Endothelial cell (in vitro differentiated cells): ENCODE data around the gene KCNIP1. TPM values are rescaled to one million over a fixed set of nuclear protein-coding genes. Genes with fewer than 3 reads are reported as not detected.

Experiments used
- DNase-seq: peaks from one replicate; pipeline ENCODE4 v3.0.0; 2021; ENCODE audit warnings: low spot score
- H3K27ac Mint-ChIP-seq: one replicate; pipeline ENCODE4 v1.8.0; 2021; ENCODE audit warnings: mixed read lengths, inconsistent platforms; ENCODE audit not compliant: unreplicated experiment
- H3K27me3 Mint-ChIP-seq: one replicate; pipeline ENCODE4 v1.8.0; 2021; ENCODE audit warnings: mild to moderate bottlenecking, moderate library complexity, mixed read lengths, inconsistent platforms; ENCODE audit not compliant: unreplicated experiment
- H3K36me3 Mint-ChIP-seq: one replicate; pipeline ENCODE4 v1.8.0; 2021; ENCODE audit warnings: mild to moderate bottlenecking, low read depth, mixed read lengths, inconsistent platforms; ENCODE audit not compliant: unreplicated experiment
- H3K4me1 Mint-ChIP-seq: one replicate; pipeline ENCODE4 v1.8.0; 2021; ENCODE audit warnings: mild to moderate bottlenecking, mixed read lengths, inconsistent platforms; ENCODE audit not compliant: unreplicated experiment
- H3K4me3 Mint-ChIP-seq: one replicate; pipeline ENCODE4 v1.8.0; 2021; ENCODE audit warnings: mild to moderate bottlenecking, mixed read lengths, inconsistent platforms; ENCODE audit not compliant: unreplicated experiment
- H3K9me3 Mint-ChIP-seq: one replicate; pipeline ENCODE4 v1.8.0; 2021; ENCODE audit warnings: mixed read lengths, inconsistent platforms; ENCODE audit not compliant: unreplicated experiment
- CTCF ChIP-seq: fragments of 200-600 bp; sonication (generic); IDR thresholded peaks from one replicate; pipeline ENCODE4 v1.5.0; 2021; ENCODE audit warnings: antibody characterized with exemption; ENCODE audit not compliant: unreplicated experiment
- total RNA-seq: library from RNA; stranded (reverse); fragmentation: NEBNext Ultra II Directional; extraction: Animal tissue kit (Norgen Biotek cat#: 25700); gene quantifications from one replicate; pipeline ENCODE4 v1.2.1, GENCODE V29; 2021; ENCODE audit not compliant: unreplicated experiment

Gene KCNIP1
- total RNA-seq, 1 donor from 2014 or later = 6.1 TPM

GRCh38 chr5:170736966-170737365 is 233.1 kb downstream of the KCNIP1 start:
- TF ChIP-seq CTCF = no peak
- H3K36me3 Mint-ChIP-seq = peaks cover 13% of the 10 kb centered on the region
- H3K27ac Mint-ChIP-seq = no peak overlapping the region
- no peaks in the 10 kb centered on the region for H3K4me1 Mint-ChIP-seq
- DNase-seq = no peak
- no peaks in the 10 kb centered on the region for H3K9me3 Mint-ChIP-seq
- peaks cover 4% of the 10 kb centered on the region for H3K27me3 Mint-ChIP-seq
- H3K4me3 Mint-ChIP-seq = no peak overlapping the region

GRCh38 chr5:170737591-170737990 is 233.8 kb downstream of the KCNIP1 start:
- no peak for TF ChIP-seq CTCF
- H3K9me3 Mint-ChIP-seq = no peaks in the 10 kb centered on the region
- no peaks in the 10 kb centered on the region for H3K4me1 Mint-ChIP-seq
- no peak for DNase-seq
- peaks cover 13% of the 10 kb centered on the region for H3K36me3 Mint-ChIP-seq
- no peak overlapping the region for H3K27ac Mint-ChIP-seq
- H3K4me3 Mint-ChIP-seq = no peak overlapping the region
- peaks cover 4% of the 10 kb centered on the region for H3K27me3 Mint-ChIP-seq

- no peak overlapping the region for H3K4me3 Mint-ChIP-seq
- TF ChIP-seq CTCF = no peak
- H3K27me3 Mint-ChIP-seq = peaks cover 6% of the 10 kb centered on the region
- H3K9me3 Mint-ChIP-seq = no peaks in the 10 kb centered on the region
- H3K4me1 Mint-ChIP-seq = peaks cover 6% of the 10 kb centered on the region
- H3K27ac Mint-ChIP-seq = no peak overlapping the region
- DNase-seq = no peak
- peaks cover 16% of the 10 kb centered on the region for H3K36me3 Mint-ChIP-seq
Measured at GRCh38 chr5:170738840-170739239, 235.0 kb downstream of the KCNIP1 start.

GRCh38 chr5:170739446-170739845 is 235.6 kb downstream of the KCNIP1 start:
- Mint-ChIP-seq H3K36me3 (peaks cover 16% of the 10 kb centered on the region), H3K27me3 (peaks cover 6% of the 10 kb centered on the region), H3K4me1 (peaks cover 6% of the 10 kb centered on the region), H3K4me3 (no peak overlapping the region), H3K9me3 (no peaks in the 10 kb centered on the region), H3K27ac (no peak overlapping the region)
- no peak for TF ChIP-seq CTCF
- no peak for DNase-seq

- no peak for TF ChIP-seq CTCF
- H3K4me3 Mint-ChIP-seq = no peak overlapping the region
- H3K9me3 Mint-ChIP-seq = no peaks in the 10 kb centered on the region
- H3K36me3 Mint-ChIP-seq = peaks cover 12% of the 10 kb centered on the region
- H3K27ac Mint-ChIP-seq = no peak overlapping the region
- peaks cover 13% of the 10 kb centered on the region for H3K4me1 Mint-ChIP-seq
- no peak for DNase-seq
- H3K27me3 Mint-ChIP-seq = peaks cover 6% of the 10 kb centered on the region
Measured at GRCh38 chr5:170740551-170741205, 236.9 kb downstream of the KCNIP1 start.
